Measurements from ENCODE around the gene SCAMP2. TPM values are rescaled to one million over a fixed set of nuclear protein-coding genes. Genes with fewer than 3 reads are reported as not detected.

SCAMP2 gene
- total and polyA plus RNA-seq, 2 of the 13 experiments (the other 11 are each of a cell fraction or from before 2014, with no cell fraction given) = 34.8 to 121 TPM

GRCh38 chr15:74889390-74889882, 16.3 kb upstream of the SCAMP2 start (continued):
- TF ChIP-seq HINFP (CRISPR knock-in tag; IDR thresholded peaks at IDR 0.05; ENCODE audit: low read depth) (no peak), IRX3 (CRISPR knock-in tag; IDR thresholded peaks at IDR 0.05; ENCODE audit: borderline replicate concordance, low read depth) (0 out of 2 replicates have a peak, but pooled peaks have one; percentile 20), FOXC1 (CRISPR knock-in tag; IDR thresholded peaks at IDR 0.05; ENCODE audit: borderline replicate concordance) (no peak), PTBP1 (IDR thresholded peaks at IDR 0.05; ENCODE audit: low read depth, low read length, poor library complexity, severe bottlenecking) (no peak), FOXJ3 (CRISPR knock-in tag; IDR thresholded peaks at IDR 0.05; ENCODE audit: borderline replicate concordance) (0 out of 2 replicates have a peak, but pooled peaks have one; percentile 11), DDIT3 (CRISPR knock-in tag; IDR thresholded peaks at IDR 0.05) (no peak), ZNF772 (CRISPR knock-in tag; IDR thresholded peaks at IDR 0.05) (no peak), IRF9 (CRISPR knock-in tag; IDR thresholded peaks at IDR 0.05; ENCODE audit: borderline replicate concordance) (0 out of 2 replicates have a peak, but pooled peaks have one; percentile 41), ZNF17 (CRISPR knock-in tag; IDR thresholded peaks at IDR 0.05) (no peak), CHD4 (IDR thresholded peaks at IDR 0.05; ENCODE audit: borderline replicate concordance, low read length) (no peak), ZNF276 (CRISPR knock-in tag; IDR thresholded peaks at IDR 0.05; ENCODE audit: low read depth) (0 out of 2 replicates have a peak, but pooled peaks have one; percentile 21), SMYD3 (CRISPR knock-in tag; IDR thresholded peaks at IDR 0.05) (peak; percentile 85), PRMT3 (CRISPR knock-in tag; IDR thresholded peaks at IDR 0.05; ENCODE audit: borderline replicate concordance, low read depth) (no peak), ZNF318 (CRISPR knock-in tag; IDR thresholded peaks at IDR 0.05) (0 out of 2 replicates have a peak, but pooled peaks have one; percentile 1), ZNF572 (CRISPR knock-in tag; IDR thresholded peaks at IDR 0.05) (0 out of 2 replicates have a peak, but pooled peaks have one; percentile 1)

Measured in HepG2 (cell line).